Stimulated activated CD8-positive, alpha-beta memory T cell treated with anti-CD3 and anti-CD28 coated beads, Interleukin-4, amount 100 ng/mL, for 48 hours (primary cell): ENCODE measurements around the gene GABRA1.

Experiments
- DNase-seq: peaks from one replicate; pipeline ENCODE4 v3.0.0-alpha.2; 2020

GABRA1 gene

DNA sequence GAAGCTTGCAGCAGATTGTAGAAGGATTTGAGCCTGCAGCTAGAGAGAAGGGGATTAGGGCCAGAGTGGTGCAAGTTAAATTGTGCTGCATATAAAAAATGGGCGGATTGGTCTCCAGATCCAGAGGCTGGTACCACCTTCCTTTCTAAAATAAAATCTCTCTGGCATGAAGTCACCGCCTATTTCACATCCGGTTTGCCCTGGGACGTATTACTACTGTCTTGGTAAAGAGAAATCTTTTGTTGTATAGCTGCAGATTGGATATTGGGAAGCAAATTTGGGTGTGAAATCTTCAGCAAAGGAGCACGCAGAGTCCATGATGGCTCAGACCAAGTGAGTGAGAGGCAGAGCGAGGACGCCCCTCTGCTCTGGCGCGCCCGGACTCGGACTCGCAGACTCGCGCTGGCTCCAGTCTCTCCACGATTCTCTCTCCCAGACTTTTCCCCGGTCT lies at the start of gene GABRA1:
TSS of gene GABRA1 (plus strand) at position 180 of the 451 bp plus-strand sequence. CDS start 2,691 bp downstream, outside the sequence.
- DNase-seq: no peak

DNA sequence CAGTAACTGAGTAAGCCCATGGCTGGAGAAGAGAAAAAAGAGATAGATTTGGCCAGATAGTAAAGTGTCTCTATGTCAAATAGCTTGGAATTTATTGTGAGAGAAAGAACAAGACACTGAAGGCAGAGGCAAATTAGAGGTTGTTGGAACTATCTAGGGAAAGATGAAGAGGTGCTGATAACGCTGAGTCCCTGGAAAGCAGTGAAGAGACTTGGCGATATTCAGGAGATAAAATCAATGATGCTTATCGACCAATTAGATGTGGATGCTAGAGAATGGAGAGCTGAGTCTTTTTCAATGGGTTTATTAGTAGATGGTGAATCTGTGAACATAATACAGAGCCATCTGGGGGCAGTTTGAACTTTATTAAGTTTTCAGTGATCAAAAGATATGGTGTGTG lies 48.6 kb upstream of the GABRA1 start:
- DNase-seq: no peak

DNA sequence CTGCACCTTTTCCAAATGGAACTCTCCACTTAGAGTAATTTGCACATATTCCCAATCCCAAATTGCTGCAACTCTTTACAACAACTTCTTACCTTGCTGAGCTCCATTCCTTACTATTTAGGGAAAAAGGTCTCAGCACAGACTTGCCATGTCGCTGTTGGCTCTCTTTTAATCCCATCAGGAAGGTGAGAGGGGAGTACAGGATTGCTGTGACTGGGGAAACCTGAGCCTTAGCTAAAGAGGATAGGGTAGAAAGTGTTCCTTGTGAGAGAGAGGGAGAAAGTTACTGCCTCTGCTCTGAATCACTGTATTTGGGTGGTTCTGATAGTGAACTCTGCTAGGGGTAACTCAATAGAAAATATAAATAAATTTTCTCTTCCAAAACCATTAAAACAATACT lies 43.7 kb upstream of the GABRA1 start:
- DNase-seq: no peak

DNA sequence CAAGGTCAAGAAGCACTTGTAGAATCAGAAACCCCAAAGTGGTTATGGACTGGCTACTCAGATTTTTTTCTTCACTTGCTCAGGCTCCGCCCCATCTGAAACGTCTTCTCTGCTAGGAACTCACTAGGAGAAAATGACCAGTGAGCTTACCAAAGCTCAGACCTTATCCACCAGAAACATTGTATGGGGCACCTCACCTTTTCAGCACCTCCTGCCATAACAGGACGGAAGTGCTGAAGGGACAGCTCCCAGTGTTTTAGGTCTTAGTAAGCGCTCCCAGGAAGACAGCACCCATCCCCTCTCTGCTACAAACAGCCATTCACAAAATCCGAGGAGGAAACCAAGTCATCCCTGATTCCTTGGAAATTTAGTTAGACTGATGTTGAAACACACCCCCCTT lies 1.2 kb upstream of the GABRA1 start:
- DNase-seq: no peak

DNA sequence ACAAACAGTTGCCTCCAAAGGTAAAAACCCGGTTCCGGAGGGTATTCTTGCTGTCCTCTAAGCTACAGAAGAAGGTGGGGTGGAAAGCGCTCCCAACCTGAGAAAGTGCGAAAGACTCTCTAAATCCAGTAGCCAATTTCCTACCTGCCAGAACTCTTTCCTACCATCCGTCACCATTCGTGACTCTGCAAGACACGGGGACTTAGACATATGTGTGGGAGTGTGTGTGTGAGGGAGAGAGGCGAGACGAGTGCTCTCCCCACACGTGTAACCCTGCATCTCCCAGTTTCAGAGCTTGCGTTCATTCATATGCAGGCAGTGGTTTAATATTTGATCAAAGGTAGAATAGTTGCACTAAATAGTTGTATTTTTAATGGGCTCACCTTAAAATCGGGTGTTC lies 473 bp upstream of the GABRA1 start:
- no peak for DNase-seq

DNA sequence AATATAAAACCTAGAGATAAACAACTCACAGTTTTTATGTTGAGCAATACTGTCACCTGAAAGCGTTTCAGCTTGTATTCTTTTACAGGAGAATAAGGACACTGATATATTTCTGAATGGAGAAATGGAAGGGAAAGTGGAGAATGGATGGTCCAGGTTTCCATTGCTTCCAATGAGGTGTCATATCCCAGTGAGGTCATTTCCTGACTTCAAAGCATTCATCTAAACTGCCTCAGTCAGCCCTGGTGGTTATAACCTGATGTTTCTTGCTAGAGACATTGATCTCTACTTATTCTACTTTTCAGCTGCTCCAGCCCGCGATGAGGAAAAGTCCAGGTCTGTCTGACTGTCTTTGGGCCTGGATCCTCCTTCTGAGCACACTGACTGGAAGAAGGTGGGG lies 2.6 kb downstream of the GABRA1 start:
- no peak for DNase-seq

DNA sequence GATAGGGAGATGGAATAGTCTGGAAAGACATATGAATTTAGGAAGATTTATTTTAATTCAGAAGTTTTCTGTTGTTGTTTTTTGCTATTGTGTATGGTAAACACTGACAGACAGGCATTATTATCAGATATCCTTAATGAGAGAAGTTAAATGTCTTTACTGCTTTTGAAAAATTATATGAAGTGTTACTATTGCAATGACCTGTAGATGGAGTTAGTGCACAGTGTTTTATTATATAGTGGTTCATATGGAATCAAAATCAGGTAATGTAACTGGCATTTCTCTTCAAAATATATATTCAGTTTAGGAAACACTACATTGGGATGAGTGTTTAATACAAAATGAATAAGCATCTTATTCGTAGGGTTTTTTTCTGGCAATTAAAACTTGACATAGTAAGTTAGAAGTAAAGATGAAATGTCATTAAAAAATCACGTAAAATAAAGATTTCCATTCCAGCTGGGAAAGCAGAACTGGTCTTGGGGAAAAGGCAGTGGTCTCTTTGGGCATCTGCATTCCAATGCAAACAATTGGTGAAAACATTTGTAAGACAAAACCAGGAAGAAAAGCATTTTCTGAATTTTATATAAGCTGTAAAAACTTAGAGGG lies 3.9 kb downstream of the GABRA1 start:
- DNase-seq: no peak

DNA sequence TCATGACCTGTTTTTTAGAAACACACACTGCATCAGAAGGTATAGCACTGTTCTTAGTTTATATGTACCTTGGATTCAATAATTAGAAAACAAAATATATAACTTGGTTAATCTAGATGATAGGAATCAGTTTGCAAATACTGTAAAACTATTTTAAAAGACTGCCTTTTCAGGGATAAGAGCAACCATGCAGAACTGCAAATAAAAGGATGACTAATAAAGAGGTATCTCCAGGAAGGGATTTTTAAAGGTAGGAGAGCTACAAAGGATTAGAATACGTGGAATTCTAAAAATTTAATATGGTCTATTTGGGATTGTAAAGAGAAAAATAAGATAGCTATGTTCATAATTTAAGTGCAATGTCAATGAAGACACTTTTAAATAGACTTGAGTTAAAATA lies 9.4 kb downstream of the GABRA1 start:
- DNase-seq: no peak

DNA sequence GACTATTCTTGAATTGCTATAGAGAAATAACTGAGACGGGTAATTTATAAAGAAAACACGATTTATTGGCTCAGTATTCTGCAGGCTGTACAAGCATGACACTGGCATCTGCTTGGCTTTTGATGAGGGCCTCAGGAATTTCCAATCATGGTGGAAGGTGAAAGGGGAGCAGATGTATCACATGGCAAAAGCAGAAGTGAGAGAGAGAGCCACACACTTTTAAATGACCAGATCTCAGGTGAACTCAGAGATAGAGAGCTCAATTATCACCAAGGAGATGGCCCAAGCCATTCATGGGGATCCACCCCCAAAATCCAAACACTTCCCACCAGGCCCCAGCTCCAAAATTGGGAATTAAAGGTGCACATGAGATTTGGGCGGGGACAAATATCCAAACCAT lies 15.3 kb downstream of the GABRA1 start:
- DNase-seq: no peak

DNA sequence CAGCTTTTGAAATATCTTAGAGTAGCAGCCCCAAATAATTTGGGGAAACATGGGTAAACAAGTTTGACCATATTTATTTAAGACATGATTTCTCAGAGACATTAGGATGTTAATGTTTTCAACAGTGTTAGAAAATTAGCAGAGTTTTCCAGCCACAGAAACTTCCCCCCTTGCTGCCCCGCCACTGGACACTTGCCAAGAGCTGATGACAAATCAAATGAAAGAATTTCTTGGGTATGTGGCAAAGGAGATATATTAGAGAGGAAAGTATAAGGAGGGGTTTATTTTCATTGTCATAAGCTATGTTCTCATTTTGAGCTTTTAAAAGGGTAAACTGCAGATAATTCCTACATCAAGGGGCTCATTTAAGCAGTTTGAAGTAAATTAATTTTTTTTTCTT lies 15.9 kb downstream of the GABRA1 start:
- DNase-seq: no peak

DNA sequence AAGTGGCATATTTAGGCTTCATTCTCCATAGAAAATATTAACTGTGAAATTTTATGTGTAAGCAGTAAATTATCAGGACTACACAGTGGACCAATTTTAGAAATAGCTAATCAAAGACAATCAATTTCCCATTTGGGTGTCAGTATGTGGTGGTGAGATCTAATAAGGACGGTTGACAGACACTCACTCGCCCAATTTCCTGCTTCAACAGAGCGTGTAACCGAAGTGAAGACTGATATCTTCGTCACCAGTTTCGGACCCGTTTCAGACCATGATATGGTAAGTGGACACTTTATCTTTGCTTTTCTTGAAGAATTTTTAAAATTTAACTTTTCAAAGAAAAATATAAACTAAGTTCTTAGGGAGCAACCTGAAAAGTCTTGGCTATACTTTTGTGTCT lies 17.6 kb downstream of the GABRA1 start:
- DNase-seq: no peak

DNA sequence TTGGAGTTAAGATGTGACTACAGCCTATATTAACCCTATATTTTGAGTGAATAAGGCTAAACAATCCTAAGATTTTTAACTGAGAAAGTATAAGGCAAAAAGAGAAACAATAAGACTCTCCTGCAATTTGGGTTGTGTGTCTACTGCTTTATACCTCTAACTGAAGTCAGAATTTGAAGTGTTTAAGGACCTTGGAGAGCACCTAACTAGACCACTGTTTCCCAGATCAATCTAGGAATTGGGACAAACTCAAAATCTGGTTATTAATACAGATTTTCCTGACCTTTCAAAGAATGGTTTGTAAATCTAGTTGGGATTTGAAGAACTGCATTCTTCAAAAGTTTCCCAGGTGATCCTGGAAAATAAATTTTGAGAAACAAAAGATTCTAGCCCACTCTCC lies 42.1 kb downstream of the GABRA1 start:
- no peak for DNase-seq

DNA sequence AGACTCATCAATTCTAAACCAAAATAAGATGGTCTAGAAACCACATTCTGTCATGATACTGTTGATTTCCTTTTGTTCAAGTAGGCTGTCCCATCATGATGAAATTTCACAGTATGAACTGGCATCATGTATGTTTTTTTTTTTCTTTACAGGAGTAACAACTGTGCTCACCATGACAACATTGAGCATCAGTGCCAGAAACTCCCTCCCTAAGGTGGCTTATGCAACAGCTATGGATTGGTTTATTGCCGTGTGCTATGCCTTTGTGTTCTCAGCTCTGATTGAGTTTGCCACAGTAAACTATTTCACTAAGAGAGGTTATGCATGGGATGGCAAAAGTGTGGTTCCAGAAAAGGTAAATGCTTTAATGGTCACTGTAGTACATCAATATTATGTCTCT lies 47.6 kb downstream of the GABRA1 start:
- DNase-seq: no peak

DNA sequence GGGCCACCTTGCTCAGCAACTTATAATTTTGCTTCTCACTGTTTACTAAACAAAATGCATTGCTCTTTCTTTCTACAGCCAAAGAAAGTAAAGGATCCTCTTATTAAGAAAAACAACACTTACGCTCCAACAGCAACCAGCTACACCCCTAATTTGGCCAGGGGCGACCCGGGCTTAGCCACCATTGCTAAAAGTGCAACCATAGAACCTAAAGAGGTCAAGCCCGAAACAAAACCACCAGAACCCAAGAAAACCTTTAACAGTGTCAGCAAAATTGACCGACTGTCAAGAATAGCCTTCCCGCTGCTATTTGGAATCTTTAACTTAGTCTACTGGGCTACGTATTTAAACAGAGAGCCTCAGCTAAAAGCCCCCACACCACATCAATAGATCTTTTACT lies 49.1 kb downstream of the GABRA1 start:
- DNase-seq: no peak

DNA sequence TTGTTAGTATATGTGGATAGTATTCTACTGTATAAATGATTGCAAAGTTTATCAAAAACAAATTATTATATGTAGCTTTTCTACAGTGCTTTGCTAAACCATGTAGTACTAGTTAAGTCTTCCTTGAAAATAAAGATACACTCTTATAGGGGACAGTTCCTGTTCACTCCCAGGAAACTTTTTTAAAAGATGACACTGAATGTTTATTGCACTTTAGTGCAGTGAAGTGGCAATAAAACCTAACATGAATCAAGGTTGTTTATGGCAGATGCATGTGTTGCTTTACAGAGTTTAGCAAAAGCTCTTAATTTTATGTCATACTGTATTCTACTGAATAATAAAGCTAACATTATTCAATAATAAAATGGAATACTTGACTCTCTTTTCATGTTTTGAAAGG lies 51.7 kb downstream of the GABRA1 start:
- no peak for DNase-seq

DNA sequence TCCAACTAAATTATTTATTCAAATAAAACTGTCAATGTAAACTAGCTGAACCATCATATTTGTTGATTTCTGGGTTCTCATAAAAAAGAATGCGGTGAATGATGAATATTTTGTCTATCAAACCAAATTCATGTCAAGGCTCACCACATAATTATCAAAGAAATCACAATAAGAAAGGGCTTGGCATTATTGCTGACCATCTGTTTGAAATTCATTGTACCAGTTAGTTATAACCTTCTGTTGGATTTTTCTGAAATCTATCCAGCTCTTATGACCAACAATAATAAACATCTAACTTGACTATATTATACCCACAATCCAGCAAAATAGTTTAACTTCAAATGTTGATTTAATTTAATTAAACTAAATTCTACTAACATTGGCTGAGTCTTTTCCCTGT lies 53.1 kb downstream of the GABRA1 start:
- no peak for DNase-seq

DNA sequence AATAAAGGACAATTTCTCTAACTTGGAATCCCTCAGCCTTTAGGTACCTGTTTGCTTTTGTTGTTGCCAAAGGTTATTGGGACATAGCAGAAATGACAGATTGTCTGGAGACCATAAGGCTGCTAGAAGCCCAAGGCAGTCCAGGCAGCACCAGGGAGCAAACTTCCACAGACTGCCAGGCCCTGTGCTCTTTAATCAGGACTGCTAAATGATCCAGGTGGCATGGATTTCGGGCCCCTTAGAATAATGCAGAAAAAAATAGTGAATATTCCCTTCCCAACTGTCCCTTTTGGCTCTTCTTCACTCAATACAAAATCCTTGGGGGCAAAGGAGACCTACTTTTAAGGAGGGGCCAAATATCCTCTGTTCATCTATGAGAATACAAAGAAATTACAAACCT lies 73.9 kb downstream of the GABRA1 start:
- no peak for DNase-seq

DNA sequence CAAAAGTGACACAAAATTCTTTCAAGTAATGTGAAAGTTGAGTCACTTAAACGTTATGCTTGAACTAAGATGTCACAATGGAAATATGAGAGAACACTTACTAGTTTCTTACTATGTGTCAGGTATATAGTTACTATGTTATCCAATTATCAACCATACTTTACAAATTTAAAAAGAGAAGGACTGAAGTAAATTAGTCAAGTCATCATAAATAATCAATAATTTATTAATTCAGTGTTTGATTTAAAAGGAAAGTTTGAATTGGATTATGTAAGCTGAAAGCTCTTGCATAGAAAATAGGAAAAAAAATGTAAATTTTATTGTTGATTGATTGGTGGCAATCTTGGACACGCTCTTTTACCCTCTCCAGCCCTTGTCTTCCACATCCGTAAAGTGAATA lies 76.3 kb downstream of the GABRA1 start:
- DNase-seq: no peak

DNA sequence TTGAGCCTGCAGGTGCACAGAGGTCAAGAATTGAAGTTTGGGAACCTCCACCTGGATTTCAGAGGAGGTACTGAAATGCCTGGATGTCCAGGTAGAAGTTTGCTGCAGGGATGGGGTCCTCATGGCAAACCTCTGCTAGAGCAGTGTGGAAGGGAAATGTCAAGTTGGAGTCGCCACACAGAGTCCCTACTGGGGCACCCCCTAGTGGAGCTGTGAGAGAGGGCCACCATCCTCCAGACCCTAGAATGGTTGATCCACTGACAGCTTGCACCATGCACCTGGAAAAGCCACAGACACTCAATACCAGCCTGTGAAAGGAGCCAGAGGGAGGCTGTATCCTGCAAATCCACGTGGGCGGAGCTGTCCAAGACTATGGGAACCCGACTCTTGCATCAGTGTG lies 78.0 kb downstream of the GABRA1 start:
- no peak for DNase-seq

DNA sequence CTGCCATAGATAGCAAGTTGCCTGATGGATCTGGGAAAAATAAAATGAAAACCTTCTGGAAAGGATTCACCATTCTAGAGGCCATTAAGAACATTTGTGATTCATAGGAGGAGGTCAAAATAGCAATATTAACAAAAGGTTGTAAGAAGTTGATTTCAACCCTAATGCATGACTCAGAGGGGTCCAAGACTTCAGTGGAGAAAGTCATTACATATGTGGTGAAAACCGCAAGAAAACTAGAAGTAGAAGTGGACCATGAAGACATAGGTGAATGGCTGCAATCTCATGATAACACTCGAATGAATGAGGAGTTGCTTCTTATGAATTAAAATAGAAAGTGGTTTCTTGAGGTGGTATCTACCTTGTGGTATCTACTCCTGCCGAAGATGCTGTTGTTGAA lies 86.6 kb downstream of the GABRA1 start:
- DNase-seq: no peak

DNA sequence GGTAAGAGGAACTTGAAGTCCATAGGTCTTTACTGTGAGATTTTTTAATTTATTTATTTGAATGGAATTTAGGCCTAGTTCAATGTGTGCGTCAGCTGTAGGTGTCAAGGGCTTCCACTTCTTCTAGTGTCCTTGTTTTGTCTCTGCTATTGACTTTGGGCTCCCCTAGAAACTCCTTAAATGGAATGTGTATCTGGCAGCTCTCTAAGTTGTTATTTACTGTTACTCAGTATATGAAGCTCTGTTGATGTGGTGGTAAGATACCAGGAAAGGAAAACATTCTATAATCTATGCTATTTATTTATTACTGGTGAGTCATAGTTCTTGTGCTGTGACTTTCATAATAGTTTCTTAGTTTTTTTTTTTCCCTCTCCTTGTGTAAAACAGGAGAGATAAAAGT lies 97.1 kb downstream of the GABRA1 start:
- no peak for DNase-seq

DNA sequence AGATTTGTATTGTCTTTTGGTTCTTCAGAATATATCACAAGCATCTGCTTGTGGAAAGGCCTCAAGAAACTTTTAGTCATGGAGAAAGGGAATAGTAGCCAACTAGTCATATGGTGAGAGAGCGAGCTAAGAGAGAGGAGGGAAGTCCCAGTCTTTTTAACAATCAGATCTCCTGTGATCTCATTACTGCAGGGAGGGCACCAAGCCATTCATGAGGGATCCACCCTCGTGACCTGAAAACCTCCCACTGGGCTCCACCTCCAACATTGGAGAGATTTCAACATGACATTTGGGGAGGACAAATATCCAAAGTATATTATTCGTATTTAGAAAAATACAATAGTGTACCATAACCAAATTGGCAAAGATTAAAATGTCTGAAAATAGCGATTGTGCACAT lies 99.0 kb downstream of the GABRA1 start:
- no peak for DNase-seq
